Activated CD8-positive, alpha-beta memory T cell treated with anti-CD3 and anti-CD28 coated beads, Interleukin-2, amount 50 U/mL, for 4 hours (primary cell): ENCODE results near the gene AQP1.

Experiments used
- DNase-seq: peaks from one replicate; pipeline ENCODE4 v3.0.0-alpha.2; 2020

Gene AQP1

DNA sequence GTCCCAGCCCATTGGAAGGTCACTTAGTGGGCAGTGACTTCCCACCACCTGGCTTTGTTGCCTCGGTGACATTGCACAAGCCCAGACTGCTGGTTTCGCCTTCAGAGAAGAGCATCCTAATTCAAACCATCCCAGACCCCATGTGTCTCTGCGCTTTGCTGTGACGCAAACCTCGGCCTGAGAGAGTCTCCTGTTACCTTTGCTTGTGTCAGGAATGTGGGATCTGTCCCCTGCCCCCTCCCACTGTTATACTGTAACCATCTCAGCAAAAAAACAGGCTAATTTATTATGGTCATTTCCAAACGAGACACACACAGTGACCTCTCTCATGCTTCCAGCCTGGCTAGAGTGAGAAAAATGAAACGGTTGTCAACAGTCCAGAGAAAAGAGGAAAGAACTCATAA is 25.0 kb upstream of the AQP1 start:
- DNase-seq, result no peak

- no peak for DNase-seq
Measured at GRCh38 chr7:30887464-30887872, 24.2 kb upstream of the AQP1 start.

GRCh38 chr7:30888747-30889146 is 22.9 kb upstream of the AQP1 start:
- DNase-seq, result no peak

DNA sequence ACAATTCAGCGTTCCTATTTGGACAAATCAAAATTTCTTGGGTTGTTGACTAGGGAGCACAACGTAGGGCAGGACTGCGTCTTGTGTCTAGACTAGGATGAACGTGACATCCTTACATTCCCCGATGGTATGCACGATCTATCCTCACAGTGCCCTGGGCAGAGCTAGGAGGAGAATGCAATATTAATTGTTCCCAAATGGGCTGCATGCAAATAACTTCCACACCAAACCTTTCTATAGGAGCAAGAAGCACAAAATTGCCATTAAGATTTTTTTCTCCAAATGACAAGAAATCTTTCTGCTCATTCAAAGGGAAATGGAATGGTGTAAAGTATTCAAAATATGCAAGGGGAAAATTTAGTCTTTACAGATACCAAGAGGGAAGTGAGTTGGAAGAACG is 21.4 kb upstream of the AQP1 start:
- DNase-seq, result no peak

DNA sequence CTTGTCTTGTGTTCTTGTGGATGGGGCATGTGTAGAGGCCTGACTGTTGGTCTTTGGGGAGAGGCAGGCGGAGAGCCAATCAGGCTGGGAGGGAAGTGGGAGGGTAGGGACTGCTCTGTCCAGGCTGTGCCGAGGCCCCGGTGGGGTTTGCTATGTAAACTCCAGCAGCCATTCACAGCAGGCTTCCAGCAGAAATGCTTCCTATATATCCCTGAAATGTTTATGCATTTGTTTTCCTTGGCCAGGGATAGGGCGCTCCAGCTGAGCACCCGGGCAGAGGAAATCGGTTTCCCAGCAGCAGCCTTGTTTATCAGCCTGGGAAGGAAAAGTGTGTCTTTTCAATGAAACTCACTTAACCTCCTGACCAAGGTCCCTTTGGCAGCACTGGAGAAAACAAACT is 18.3 kb upstream of the AQP1 start:
- no peak for DNase-seq

GRCh38 chr7:30894009-30894408 is 17.6 kb upstream of the AQP1 start:
- no peak for DNase-seq

GRCh38 chr7:30894866-30895605 is 16.6 kb upstream of the AQP1 start:
- DNase-seq, result no peak

GRCh38 chr7:30896036-30896435 is 15.6 kb upstream of the AQP1 start:
- DNase-seq, result no peak

GRCh38 chr7:30896783-30897637 is 14.6 kb upstream of the AQP1 start:
- no peak for DNase-seq

DNA sequence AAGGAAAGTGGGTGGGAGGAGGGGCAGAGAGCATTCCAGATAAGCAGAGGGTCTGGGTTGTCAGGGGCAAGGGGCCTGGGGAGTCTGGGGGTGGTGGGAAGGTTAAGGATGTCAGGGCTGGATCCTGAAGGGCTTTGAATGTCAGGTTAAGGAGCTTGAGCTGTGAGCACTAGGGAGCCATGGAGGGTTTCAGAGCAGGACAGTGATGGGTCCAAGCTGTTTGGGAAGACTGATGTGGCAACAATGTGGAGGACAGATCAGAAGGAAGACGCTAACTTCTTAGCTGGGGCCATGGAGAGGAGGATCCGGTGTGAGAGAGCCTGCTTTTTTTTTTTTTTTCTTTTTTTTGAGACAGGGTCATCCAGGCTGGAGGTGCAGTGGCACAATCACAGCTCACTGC is 13.9 kb upstream of the AQP1 start:
- DNase-seq, result no peak

DNA sequence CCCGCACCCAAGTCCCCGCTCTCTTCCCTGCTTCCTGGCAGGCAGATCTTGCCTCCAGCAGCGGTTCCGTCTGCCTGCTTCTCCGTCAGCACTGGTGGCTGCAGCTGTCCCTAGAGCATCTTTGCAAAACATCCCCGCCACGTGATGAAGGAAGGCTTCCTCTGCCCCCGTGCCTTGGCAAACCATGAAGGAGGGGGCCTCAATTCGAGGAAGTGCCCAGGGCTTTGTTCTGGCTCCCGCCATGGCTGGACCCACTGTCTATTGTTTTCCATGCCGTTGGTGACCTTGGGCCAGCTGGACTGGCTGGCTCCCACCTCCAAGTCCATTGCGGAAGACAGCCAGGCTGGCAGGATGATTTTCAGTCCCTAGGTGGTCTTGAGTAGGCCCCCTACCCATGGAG is 13.2 kb upstream of the AQP1 start:
- no peak for DNase-seq

GRCh38 chr7:30899066-30899465 is 12.6 kb upstream of the AQP1 start:
- no peak for DNase-seq

DNA sequence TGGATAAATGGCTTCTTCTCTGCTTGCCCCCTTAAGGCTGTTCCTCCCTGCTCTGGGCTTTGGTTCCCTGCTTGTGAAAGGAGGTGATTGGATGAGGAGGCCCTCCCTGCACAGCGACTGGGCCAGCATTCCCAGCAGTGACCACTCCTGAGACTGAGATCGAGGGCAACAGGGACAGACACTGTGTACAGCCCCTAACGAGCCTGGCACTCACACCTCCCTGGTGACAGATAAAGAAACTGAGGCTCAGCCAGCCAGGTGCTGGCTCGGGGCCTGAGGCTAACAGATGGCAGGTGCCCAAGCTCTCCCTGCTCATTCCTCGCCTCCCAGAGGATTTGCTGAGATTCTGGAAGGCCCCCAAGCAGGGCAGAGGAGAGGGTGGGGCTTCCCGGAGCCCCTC is 12.0 kb upstream of the AQP1 start:
- no peak for DNase-seq

DNA sequence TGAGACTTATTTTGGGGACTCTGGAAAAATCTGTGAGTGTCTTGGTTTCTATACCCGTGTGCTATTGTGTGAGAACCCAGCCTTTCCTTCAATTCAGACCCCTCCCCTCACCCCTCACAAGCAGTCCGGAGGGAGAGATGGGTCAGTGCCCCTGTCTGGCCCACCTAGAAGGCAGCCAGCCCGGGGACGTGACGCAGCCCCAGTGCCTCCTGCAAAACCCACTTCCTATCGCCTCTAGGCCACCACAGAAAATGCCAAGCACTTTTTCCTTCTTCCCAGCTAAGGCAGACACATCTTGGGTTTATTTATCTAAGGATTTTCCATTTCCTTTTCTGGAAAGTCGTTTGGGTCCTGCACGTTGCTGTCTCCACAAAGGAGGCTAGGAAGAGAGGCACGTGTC is 11.6 kb upstream of the AQP1 start:
- DNase-seq, result no peak

DNA sequence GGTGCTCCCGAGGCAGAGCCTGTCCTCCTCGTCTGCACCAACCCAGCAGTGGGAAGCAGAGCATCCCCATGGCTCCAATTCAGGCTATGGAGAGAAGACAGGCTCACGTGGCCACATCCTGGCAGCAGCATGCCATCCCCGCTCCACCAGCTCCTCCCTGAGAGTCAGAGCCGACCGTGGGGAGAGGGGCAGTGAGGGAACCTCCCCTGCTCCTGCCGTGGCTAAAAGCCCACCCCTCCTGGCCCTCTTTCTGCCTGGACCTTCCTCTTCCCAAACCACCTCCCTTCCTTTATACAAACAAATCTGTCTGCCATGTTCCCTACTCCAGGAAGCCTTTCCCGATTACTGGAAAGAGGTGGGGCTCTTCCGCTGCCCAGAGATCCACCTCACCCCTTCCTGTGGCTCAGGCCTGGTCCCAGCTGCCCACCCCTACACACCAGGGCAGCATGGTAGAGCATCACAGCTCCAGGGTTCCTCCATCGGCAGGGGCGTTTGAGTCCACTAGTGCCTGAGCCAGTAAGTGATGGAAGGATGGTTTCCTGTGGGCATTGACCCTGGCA is 10.8 kb upstream of the AQP1 start:
- no peak for DNase-seq

GRCh38 chr7:30901856-30902255 is 9.8 kb upstream of the AQP1 start:
- DNase-seq, result no peak

DNA sequence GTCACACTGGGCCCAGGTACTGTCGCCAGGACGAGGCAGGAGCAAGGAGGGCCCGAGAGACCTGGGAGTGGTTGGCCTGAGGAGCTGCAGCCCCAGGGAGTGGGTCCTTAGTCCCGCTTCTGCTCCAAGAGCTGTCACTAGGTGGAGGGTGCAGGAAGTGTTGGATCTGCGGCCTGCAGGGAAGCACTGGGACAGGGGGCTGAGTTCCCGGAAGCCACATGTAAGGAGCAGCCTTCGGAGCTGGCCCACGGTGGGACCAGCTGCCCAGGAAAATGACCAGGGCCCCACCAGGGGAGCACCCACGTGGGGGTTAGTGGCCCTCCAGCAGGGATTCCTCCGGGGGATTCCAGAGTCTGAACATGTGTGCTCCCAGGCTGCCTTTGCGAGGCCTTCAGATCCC is 9.2 kb upstream of the AQP1 start:
- no peak for DNase-seq

GRCh38 chr7:30903146-30903545 is 8.5 kb upstream of the AQP1 start:
- DNase-seq, result no peak

DNA sequence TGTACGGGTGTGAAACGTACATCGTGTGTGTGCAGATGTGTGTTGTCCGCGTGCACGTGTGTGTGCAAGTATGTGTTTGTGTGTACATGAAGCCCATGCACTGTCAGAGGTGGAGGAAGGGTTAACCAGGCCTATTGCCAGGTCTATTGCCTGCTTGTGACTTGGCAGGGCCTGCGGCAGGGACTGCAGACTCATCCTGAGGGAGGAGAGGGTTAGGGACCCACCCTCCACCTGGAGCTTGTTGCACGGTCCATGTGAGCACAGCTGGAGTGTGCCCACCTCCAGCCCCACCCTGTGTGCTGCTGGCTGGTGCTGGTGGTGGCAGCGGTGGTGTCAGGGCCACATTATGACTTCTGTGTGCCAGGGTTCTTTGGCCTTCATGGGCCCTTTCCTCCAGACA is 7.1 kb upstream of the AQP1 start:
- DNase-seq, result no peak

GRCh38 chr7:30905078-30906012 is 6.3 kb upstream of the AQP1 start:
- no peak for DNase-seq

DNA sequence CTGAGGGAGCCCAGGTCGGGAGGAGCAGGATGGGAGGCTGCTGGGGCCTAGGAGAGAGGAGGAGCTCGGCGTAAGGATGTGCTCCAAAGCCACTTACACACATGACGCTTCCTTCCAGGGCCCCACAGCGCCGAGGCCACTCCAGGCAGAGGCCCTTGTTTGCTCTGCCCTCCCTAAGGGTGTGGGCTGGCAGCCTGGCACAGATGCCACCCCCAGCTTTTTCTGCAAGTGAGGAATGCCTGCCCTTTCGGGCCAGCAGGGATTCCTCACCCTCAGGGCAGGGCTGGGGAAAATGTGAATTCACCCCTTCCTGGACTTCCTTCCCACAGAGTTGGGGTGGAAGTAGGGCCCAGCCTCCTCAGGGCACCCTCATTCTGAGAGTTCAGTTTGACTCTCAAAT is 5.6 kb upstream of the AQP1 start:
- DNase-seq, result no peak

DNA sequence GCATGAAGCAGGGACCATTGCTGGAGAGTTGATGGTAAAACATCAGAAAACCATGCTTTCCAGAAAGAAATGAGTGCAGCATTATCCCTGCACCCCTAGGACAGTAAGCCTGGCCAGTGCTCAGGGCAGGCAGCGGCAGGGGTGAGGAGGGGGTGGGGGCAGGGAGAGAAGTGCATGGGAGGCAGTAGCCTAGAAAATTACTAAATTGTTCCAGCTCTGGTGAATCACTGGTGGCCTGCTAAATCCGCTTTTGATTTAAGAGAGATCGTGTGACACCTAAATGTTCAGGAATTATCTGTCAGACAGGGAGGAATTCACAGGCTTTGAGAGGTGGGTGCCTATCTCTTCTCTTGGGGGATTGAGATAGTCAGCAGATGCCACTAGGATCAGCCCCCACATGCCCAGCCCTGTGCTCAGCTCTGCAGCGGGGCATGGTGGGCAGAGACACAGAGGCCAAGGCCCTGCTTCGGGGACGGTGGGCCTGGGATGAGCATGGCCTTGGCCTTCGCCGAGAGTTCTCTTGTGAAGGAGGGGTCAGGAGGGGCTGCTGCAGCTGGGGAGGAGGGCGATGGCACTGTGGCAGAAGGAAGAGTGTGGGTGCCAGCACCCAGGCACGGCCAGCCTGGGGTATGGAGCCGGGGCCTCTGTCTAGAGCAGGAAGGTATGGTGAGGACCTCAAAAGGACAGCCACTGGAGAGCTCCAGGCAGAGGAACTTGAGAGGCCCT is 5.0 kb upstream of the AQP1 start:
- no peak for DNase-seq
